Stimulated activated CD8-positive, alpha-beta memory T cell treated with anti-CD3 and anti-CD28 coated beads, Interleukin-12 subunit alpha, Interleukin-12 subunit beta, amount 100 ng/mL, for 1 hour (primary cell): ENCODE measurements around the gene EIF3D.

Source experiments
- DNase-seq: peaks from one replicate; pipeline ENCODE4 v3.0.0-alpha.2; 2020; ENCODE audit warnings: low read depth

The EIF3D gene

DNA sequence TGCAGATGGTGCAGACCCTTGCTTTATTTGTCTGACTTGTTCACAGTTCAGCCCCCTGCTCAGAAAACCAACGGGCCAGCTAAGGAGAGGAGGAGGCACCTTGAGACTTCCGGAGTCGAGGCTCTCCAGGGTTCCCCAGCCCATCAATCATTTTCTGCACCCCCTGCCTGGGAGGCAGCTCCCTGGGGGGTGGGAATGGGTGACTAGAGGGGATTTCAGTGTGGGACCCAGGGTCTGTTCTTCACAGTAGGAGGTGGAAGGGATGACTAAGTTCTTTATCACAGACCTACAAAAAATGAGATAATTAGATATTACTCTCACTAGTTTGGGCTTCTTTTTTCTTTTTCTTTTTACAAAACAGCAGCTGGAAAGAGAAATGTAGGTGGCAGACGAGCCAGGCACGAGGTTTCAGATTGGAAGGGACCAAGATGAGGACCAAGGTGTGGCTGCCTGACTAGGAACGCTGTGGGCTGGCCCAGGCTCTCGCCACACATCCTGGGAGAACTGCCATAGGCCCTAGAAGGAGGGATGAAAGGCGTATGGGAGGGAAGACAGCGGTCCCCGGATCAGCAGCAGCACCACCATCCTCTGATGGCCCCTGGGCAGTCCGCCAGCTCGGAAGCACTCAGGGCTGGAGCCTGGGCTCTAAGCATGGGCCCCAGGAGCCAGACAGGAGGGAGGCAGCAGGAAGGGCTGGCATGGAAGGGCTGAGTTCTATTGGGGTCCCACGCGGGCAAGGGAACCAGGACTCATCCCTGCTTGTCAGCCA lies 61.7 kb downstream of the EIF3D start:
- no peak for DNase-seq

DNA sequence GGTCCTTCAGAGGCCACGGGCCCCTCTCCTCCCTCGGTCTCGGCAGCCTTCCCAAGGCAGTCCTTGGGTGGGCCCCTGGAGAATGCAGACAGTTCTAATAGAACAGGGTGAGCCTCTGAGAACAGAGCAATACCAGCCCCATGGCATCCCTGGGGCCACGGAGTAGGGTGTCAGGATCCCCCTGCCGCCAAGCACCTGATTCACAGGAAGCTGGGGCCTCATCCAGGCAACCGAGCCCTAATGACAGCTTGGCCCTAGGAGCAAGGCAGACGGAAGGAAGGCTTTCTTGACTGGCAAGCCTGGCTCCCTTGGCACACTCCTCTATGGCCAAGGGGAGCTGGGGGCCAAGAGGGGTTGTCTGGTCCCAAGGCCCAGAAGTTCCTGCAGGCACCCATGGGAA lies 62.7 kb downstream of the EIF3D start:
- no peak for DNase-seq

DNA sequence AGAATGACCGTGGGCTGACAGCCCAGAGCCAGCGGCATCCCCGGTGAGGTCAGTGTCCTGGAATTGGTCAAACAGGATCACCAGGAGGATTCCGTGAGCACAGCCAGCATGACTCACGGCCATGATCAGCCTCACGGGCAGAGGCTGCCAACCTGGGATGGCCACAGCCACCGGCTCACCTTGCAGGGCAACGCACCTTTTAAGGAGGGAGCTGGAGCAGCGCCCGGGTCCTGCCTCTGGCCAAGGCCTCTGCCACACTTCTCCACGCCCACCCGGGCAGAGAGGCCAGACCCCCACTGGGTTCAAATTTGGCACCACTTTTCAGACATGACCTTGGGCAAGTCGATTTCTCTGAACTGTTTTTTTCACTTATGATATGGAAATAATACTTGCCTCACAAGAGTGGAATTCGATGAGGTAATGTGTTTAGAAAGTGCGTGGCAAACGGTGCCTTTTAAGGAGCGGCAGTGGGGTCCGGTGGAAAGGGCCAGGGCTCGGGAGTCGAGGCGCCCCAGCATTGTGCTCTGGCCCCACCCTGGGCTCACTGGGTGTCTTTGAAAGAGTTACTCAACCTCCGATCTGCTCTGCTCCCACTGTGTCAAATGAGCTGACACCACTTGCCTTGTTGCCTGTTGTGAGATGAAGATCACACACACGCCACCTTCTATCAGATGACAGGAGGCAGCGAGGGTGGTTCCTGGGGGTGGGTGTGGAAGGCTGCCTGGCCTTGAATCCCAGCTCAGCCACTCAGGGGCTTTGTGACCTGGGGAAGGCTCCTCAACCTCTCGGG lies 63.5 kb downstream of the EIF3D start:
- no peak for DNase-seq

DNA sequence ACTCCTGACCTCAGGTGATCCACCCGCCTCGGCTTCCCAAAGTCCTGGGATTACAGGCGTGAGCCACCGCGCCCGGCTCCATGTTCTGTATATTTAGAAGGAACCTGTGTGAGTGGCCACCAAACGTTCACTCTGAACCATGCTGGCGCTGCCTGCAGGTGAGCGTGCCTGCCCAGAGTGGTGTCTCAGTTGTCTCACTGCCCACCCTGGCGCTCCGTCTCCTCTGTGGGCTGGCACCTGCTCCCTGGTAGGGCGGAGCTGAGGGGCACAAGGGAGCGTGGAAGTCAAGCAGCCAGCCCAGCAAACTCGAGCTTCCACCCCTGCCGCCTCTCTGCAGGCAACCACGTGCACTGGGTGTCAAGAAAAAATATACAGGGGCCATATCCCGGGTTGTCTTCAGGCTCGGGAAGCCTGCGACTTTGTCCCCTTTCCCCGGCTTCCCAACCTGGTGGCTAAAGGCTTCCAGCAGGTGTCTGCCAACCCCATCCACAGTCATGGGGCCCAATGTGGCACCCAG lies 64.2 kb downstream of the EIF3D start:
- DNase-seq, result no peak

DNA sequence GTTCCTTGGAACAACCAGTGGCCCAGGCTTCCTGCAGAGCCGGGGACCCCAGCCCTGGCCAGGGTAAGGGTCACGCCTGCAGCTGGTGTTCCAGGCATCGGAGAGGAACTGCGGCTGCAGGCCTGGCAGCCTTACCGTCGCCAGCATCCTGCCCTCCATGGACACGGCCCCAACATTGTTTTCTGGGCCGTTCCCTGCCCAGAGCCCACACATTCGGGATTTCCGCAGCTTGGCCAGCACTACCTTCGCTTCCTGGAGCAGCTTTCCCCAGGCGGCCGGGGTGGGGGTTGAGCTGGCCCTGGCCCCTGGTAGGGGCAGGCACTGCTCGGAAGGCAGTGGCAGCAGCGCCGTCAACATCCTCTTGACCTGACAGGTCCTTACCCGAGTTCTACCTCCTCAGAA lies 65.2 kb downstream of the EIF3D start:
- no peak for DNase-seq

DNA sequence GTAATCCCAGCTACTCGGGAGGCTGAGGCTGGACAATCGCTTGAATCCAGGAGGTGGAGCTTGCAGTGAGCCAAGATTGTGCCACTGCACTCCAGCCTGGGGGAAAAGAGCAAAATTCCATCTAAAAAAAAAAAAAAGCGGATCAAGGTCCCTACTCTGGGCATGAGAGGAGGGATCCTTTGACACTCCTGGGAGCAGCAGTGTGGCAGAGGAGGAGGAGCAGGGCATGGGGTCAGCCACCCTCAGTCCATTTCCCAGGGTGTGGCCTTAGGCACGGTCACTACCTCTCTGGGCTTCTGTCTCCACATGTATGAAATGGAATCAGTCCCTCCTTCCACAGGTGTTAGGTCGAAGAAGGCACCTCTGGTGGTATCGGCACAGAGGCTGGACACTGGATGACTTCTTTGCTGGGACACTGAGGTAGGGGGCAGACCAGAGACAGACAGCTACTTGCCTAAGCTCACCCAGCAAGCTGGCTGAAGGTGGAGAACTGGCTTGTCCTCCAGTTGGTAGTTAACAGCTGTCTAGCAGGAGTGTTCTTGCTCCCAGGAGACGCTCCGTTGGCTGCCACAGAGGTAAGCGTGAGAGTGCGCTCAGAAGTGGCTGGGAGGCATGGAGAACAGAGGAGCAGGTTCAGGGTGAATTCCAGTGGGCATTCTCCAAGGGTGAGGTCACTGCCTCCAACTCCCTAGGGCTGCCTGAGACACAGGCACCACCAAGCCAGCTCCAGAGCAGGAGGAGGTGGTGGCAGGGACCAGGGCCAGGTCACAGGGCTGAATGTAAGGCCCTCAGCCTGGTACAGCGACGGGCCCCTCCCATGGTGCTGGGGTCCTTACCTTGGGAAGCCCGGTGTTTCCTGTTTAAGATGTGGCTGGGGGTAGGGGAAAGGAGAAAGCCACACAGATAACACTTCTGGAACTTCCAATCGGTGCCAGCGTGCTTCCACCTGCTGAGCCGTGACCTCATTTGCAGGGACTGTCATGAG lies 67.0 kb downstream of the EIF3D start:
- DNase-seq, result no peak
